Tibial nerve (tissue), 4 donors: ENCODE measurements around the gene RPS19BP1.

Experiments used
- EP300 ChIP-seq, 2 donors: sonication (generic); formaldehyde crosslinking; IDR thresholded peaks; one replicate each; pipeline ENCODE4 v1.6.1; 2017; ENCODE audit warnings: antibody characterized with exemption in 2 of 2, mild to moderate bottlenecking in 1 of 2
- TF ChIP-seq, protein P1 (sequence below), 5 experiments: fragments of 200-600 bp in 3 of 5; fragments of 450-650 bp in 2 of 5; sonication (generic) in 3 of 5; IDR thresholded peaks; one replicate each; pipeline ENCODE4 v1.5.1; 2016 to 2019; ENCODE audit warnings: antibody characterized with exemption in 5 of 5, mild to moderate bottlenecking in 3 of 5, moderate library complexity in 2 of 5

DNA sequence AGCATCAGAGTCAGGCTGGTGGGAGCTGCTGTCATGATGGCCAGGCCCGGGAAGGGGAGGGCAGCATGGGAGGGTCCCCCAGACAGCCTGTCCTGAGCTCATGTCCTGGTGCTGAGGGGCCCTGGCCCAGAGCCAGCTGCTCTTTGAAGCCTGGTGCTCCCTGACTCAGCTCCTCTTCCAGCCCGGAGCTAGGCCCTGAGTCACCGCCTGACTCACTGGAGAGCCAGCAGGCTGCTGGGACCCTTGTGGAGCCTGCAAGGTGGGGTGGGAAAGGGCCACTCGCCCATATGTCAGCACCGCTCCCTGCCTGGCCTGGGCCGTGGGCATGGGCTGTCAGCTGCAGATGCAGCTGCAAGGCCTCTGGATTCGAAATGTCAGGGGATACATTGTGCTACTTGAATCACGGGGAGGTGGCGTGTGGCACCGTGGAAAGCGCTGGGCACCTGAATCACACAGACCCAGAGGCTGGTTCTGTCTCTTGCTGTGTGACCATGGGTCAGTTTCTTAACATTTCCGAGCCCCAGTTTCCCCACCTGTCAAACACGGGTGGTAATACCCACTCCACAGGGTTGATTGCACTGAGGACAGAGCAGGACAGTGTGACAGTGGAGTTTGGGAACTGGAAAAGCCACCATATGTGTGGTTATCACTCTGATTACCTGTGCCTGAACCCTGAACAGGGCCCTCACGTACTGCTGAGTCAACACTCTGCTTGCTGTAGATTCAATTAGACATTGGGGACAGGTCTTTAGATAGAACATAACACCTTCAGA, 42.4 kb upstream of the RPS19BP1 start:
- TF ChIP-seq, protein P1, sequence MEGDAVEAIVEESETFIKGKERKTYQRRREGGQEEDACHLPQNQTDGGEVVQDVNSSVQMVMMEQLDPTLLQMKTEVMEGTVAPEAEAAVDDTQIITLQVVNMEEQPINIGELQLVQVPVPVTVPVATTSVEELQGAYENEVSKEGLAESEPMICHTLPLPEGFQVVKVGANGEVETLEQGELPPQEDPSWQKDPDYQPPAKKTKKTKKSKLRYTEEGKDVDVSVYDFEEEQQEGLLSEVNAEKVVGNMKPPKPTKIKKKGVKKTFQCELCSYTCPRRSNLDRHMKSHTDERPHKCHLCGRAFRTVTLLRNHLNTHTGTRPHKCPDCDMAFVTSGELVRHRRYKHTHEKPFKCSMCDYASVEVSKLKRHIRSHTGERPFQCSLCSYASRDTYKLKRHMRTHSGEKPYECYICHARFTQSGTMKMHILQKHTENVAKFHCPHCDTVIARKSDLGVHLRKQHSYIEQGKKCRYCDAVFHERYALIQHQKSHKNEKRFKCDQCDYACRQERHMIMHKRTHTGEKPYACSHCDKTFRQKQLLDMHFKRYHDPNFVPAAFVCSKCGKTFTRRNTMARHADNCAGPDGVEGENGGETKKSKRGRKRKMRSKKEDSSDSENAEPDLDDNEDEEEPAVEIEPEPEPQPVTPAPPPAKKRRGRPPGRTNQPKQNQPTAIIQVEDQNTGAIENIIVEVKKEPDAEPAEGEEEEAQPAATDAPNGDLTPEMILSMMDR (IDR thresholded peaks at IDR 0.05) = no peak
- TF ChIP-seq EP300 (IDR thresholded peaks at IDR 0.05) = no peak
